ENCODE data around the gene MYB.

MYB gene

DNA sequence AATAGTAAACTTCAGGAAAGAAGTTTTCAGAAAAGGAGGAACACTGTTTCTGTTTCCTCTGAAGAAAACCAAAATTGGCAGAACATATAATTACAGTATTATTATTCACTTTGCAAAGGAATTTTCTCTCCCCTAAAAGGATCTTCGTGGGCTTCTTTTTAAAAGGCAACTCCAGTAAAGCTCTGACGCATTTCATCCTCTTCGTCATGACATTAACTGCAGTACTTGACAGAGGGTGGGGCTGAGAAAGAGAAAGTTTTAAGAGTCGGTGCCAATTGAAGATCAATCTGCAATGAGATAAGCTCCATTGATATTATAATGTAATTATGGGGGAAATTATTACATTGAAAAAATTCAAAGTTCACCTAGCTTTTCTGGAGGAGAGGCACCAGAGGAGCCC is 75.8 kb downstream of the MYB start:
- no peak for DNase-seq

DNA sequence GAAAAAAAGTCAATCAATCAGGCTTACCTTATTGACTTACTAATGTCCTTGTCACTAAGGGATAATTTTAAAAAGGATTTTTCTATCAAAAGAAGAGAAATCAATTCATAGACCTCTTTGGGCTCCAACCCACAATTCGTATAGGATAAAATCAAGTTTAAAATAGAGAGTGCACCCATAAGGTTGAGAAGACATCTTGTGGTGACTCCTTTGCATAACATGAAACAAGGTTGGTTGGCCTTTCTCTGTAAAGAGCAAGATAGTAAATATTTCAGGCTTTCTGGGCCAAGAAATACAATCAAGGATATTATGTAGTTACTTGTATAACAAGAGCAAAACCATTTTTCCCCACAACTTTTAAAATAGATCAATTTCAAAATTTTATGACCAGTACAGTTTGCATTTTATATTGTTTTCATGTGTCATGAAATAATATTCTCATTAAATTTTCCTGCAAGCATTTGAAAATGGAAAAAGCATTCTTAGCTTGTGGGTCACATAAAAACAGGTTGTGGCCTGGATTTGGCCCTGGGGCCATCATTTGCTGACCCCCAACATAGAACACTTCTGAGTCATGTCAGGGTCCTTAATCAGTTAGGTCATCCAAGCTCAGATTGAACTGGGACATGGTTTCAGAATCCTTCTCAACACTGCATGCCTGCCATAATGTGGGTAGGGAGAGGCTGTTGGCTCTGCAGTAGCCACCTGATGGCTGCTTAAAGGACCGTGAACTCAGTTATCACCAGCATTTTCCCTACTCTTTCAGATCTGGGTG is 76.7 kb downstream of the MYB start:
- DNase-seq: no peak

DNA sequence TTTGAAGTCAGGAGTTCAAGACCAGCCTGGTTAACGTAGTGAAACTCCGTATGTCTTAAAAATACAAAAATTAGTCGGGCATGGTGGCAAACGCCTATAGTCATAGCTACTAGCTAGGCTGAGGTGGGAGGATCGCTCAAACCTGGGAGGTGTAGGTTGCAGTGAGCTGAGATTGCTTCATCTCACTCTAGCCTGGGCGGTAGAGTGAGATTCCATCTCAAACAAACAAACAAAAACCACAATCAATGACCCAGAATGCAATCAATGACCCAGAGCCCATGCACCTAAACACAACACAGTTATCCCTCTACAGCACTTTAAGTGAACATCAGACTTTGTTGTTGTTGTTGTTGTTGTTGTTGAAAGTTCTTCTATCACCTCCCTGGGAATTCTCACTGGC is 77.9 kb downstream of the MYB start:
- no peak for DNase-seq

DNA sequence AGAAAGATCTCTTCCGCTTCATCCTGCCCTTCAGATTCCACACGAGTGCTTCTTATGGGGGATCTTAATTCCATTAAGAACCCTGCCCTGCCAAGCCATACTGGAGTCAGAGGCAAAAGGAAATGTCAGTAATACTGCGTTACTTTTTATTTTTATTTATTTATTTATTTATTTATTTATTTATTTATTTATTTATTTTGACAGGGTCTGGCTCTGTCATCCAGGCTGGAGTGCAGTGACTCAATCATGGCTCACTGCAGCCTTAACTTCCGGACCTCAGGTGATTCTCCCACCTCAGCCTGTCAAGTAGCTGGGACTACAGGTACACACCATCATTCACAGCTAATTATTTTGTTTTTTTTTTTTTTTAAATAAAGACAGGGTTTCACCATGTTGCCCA is 79.5 kb downstream of the MYB start:
- DNase-seq: no peak

DNA sequence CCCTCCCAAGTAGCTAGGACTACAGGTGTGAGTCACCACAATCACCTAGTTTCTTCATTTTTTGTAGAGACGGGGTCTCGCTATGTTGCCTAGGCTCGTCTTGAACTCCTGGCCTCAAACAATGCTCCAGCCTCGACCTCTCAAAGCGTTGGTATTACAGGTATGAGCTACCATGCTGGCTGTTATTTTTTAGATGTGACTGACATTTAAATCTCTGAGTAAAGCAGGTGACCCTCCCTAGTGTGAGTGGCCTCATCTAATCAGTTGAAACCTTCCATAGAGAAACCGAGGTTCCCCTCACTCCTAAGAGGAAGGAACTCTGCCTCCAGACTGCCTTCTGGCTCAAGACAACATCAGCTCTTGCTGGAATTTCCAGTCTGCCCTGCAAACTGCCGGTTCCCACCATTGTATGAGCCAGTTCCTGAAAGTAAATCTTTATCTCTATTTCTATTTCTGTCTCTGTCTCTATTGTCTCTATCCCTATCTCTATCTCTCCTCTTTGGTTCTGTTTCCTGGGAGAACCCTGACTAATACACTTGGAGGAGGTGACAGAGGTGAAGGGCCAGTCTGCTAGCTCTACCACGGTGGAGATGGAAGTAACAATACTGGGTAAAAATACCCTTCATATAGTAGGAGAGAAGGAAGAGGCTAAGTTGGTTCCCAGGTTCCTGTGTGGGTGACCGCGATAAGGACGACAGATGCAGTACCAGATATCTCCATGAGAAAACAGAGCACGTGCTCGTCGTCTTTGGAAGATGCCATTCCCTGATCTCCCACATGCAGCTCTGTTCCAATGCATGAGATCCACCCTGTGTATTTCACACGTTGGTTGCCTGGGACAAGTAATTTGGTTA is 81.0 kb downstream of the MYB start:
- no peak for DNase-seq

DNA sequence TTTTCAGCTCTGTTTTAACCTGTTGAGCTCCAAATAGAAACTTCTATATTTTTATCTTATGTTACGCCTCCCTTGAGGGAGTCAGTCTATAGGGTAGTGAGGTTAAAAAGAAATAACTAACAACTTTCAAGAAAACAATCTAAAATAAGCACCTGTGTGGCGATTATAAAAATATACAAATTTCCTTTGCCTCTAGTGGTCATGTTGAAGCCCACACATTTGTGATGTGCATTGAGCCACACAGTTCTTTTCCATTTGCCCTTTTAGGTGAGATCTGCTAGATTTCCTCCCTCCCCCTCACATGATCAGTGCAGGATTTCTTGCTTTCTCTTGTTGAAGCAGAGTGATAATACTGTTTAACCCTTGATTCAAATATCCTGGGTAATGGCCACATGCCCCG is 84.2 kb downstream of the MYB start:
- DNase-seq: no peak

DNA sequence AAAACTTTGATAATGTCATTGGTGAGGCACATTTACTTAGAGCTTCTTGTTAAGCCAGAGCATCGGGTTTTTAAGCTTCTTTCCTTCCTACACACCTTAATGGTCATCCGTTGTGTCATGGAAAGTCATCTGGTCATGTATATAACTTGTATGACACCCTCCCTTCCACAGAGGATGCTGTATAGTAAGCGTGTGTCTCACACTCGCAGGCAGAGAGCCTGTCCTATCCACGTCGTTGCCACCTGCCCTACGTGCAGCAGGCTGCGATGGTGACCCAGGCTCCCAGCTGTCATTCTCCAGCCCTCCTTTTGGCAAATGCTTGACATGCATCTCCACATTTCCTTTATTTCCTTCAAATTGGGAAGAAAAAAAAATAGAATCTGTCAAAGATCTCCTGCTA is 85.6 kb downstream of the MYB start:
- no peak for DNase-seq

DNA sequence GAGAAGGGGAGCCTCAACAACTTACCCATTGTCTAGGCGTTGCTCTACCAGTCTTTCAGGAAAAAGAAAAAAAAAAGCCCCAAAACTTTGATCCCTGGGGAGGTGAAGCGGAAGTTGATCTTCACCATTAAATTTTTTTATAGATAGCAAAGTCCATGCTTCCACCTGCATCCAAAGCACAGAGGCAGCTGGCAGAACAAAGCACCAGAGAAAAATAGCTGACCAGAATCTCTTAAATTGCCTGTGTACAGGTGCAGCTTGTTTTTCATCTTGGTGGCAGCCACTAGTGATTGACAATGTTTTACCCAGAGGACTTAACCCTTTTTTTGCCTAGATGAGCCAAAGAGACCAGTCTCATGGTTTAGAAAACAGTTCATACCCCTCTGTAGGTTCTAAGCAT is 86.0 kb downstream of the MYB start:
- DNase-seq: no peak

DNA sequence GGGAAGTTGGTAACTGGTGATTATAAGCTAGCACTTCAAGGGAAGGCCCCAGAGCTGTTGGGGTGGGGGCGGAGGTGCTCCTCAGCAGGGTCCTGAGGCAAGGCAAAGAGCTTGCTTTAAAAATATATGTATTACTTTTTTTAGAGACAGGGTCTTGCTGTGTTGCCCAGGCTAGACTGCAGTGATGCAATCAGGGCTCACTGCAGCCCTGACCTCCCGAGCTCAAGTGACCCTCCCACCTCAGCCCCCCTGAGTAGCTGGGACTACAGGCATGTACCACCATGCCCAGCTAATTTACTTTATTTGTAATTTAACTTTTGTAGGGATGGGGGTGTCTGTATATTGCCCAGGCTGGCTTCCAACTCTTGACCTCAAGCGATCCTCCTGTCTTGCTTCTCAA is 87.2 kb downstream of the MYB start:
- DNase-seq: no peak

DNA sequence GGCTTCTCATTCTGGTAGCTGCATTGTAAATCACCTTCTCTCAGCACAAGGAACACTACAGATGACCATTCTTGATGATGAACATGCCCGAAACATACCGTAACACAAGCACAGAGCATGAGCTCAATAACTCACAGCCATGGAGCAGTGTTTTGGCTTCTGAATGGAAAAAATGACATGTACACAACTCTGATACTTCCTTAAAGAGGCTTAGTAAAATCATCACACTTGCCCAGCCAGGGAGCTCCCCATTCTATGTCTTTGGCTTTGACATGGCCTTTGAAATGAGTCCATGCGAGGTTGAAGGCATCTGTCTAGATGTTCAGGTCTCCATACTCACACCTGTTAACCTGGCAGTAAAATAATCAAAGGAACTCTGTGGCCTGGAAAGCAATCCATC is 87.6 kb downstream of the MYB start:
- DNase-seq: no peak

All from activated gamma-delta T cell (primary cell).